ENCODE results near the gene NCK2.
"Not testable (repeated sequence)": the region's sequence is repeated elsewhere in the genome, so short reads cannot be mapped to it uniquely, and the experiment has no call there.

NCK2 gene

GRCh38 chr2:105737980-105738657, 6.6 kb upstream of the NCK2 start:
- no peak for DNase-seq

GRCh38 chr2:105738658-105739241, 6.0 kb upstream of the NCK2 start:
- no peak for DNase-seq

GRCh38 chr2:105739426-105739825, 5.3 kb upstream of the NCK2 start:
- no peak for DNase-seq

- no peak for DNase-seq
Observed at GRCh38 chr2:105739944-105740530, 4.7 kb upstream of the NCK2 start.

- DNase-seq, result no peak
Observed at GRCh38 chr2:105741174-105741573, 3.5 kb upstream of the NCK2 start.

GRCh38 chr2:105741617-105742016, 3.1 kb upstream of the NCK2 start:
- DNase-seq, result no peak

- peak; percentile 57 for DNase-seq
Observed at GRCh38 chr2:105744091-105744908, 412 bp upstream of the NCK2 start.

GRCh38 chr2:105746177-105747080, 1.7 kb downstream of the NCK2 start:
- peak; percentile 65 for DNase-seq

GRCh38 chr2:105747254-105747894, 2.7 kb downstream of the NCK2 start:
- no peak for DNase-seq

GRCh38 chr2:105747991-105748390, 3.3 kb downstream of the NCK2 start:
- no peak for DNase-seq

GRCh38 chr2:105748566-105748965, 3.9 kb downstream of the NCK2 start:
- no peak for DNase-seq

- no peak for DNase-seq
Observed at GRCh38 chr2:105749583-105750400, 5.1 kb downstream of the NCK2 start.

- no peak for DNase-seq
Observed at GRCh38 chr2:105750735-105751134, 6.0 kb downstream of the NCK2 start.

- no peak for DNase-seq
Observed at GRCh38 chr2:105751272-105751671, 6.6 kb downstream of the NCK2 start.

- DNase-seq, result no peak
Observed at GRCh38 chr2:105752691-105753358, 8.1 kb downstream of the NCK2 start.

GRCh38 chr2:105753380-105753779, 8.7 kb downstream of the NCK2 start:
- DNase-seq, result no peak

- DNase-seq, result peak; percentile 36
Observed at GRCh38 chr2:105754011-105754410, 9.3 kb downstream of the NCK2 start.

GRCh38 chr2:105754994-105755393, 10.3 kb downstream of the NCK2 start:
- no peak for DNase-seq

GRCh38 chr2:105755895-105756294, 11.2 kb downstream of the NCK2 start:
- DNase-seq, result no peak

GRCh38 chr2:105756435-105756834, 11.7 kb downstream of the NCK2 start:
- no peak for DNase-seq

- not testable (repeated sequence) for DNase-seq
Observed at GRCh38 chr2:105756865-105757264, 12.2 kb downstream of the NCK2 start.
